MM.1S (cell line): ENCODE results near the gene WDR41.

Experiments
- EZH2 ChIP-seq: fragments of 300-600 bp; sonication (generic); optimal IDR thresholded peaks from 2 replicates; pipeline ENCODE3; 2017; ENCODE audit warnings: low read depth, mild to moderate bottlenecking, antibody characterized with exemption, low read length, mixed read lengths
- EZH2phosphoT487 ChIP-seq: fragments of 300-600 bp; sonication (generic); IDR thresholded peaks from 2 replicates; pipeline ENCODE4 v1.6.1; 2018; ENCODE audit warnings: antibody characterized with exemption, low read length
- TF ChIP-seq, protein P1 (sequence below): fragments of 300-600 bp; sonication (generic); IDR thresholded peaks from 2 replicates; pipeline ENCODE4 v1.5.1; 2016; ENCODE audit warnings: antibody characterized with exemption, low read length, mixed read lengths

DNA sequence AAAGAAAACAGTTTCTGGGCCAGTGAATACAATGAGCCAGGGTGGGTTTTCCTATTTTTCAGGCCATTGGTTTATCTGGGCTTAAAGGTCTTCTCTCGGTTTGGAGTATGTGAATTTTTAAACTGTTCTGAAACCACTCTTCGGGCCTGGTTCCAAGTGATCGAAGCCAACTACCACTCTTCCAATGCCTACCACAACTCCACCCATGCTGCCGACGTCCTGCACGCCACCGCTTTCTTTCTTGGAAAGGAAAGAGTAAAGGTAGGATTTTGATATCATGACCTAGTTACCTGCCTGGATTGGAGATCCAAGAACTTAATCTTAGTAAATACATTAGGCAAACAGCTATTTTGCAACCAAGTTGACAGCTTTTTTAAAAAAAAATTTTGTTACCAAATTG, 79.1 kb downstream of the WDR41 start:
- TF ChIP-seq, protein P1, sequence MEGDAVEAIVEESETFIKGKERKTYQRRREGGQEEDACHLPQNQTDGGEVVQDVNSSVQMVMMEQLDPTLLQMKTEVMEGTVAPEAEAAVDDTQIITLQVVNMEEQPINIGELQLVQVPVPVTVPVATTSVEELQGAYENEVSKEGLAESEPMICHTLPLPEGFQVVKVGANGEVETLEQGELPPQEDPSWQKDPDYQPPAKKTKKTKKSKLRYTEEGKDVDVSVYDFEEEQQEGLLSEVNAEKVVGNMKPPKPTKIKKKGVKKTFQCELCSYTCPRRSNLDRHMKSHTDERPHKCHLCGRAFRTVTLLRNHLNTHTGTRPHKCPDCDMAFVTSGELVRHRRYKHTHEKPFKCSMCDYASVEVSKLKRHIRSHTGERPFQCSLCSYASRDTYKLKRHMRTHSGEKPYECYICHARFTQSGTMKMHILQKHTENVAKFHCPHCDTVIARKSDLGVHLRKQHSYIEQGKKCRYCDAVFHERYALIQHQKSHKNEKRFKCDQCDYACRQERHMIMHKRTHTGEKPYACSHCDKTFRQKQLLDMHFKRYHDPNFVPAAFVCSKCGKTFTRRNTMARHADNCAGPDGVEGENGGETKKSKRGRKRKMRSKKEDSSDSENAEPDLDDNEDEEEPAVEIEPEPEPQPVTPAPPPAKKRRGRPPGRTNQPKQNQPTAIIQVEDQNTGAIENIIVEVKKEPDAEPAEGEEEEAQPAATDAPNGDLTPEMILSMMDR: no peak
- TF ChIP-seq EZH2phosphoT487 (no peak), EZH2 (no peak)
